ENCODE measurements around the gene TOMM20. TPM values are rescaled to one million over a fixed set of nuclear protein-coding genes. Genes with fewer than 3 reads are reported as not detected.

The TOMM20 gene
- total and polyA plus RNA-seq, 2 of the 8 experiments (the other 6 are each of a cell fraction or from before 2014, with no cell fraction given) = 71.4 to 168 TPM

- CTCF ChIA-PET (ENCODE audit: partially characterized antibody) = interaction anchor here (0.8 to 2.3 kb wide), 4 partner anchors 11 to 18 kb away, joined by 3 to 7 read pairs (median 5); no protein-coding TSS in a partner anchor
- no peak overlapping the region for H4K91ac ChIP-seq (replicated peaks; ENCODE audit: insufficient read length, low read length)
- H3K9ac ChIP-seq (replicated peaks in 1 of 4; ENCODE audit: extremely low read depth in 1 of 4, low read depth in 3 of 4, low read length in 3 of 4) = no peak overlapping the region; a peak in 1 of 7 replicates
- peaks cover 0 to 30% of the 10 kb centered on the region in 2 experiments; a peak in 2 of 4 replicates for H3K79me2 ChIP-seq (ENCODE audit: control insufficient read depth in 1 of 2, insufficient read depth in 2 of 2, low read length in 2 of 2)
- no peaks in the 10 kb centered on the region for H3K27me3 ChIP-seq (replicated peaks in 1 of 4; ENCODE audit: control insufficient read depth in 3 of 4, extremely low read depth in 1 of 4, insufficient read depth in 3 of 4, low read length in 3 of 4)
- no peak overlapping the region for H3K14ac ChIP-seq (ENCODE audit: insufficient read length)
- H3K56ac ChIP-seq (replicated peaks; ENCODE audit: insufficient read length, low read depth, low read length) = no peak overlapping the region
- no peak overlapping the region for H2AK5ac ChIP-seq (ENCODE audit: low read depth, low read length)
- no peak overlapping the region for H2BK5ac ChIP-seq (ENCODE audit: low read depth, low read length)
- DNase-seq (ENCODE audit: low read depth in 1 of 2, low spot score in 2 of 2) (no peak), FAIRE-seq (no peak)
- no peak overlapping the region for H3K4ac ChIP-seq (replicated peaks; ENCODE audit: insufficient read length, low read depth, low read length)
- H3K79me1 ChIP-seq (ENCODE audit: low read depth, low read length) = no peaks in the 10 kb centered on the region; the same call in 1 of the 2 replicates
- no peaks in the 10 kb centered on the region for H3K9me3 ChIP-seq (ENCODE audit: insufficient read depth in 2 of 2, low read depth in 1 of 2, low read length in 1 of 2)
- no peak overlapping the region for H2AFZ ChIP-seq (ENCODE audit: low read length)
- H2BK20ac ChIP-seq (ENCODE audit: low read length) = no peak overlapping the region
- H3K23ac ChIP-seq (ENCODE audit: insufficient read length) = no peak overlapping the region
- H3K36me3 ChIP-seq (ENCODE audit: control insufficient read depth in 2 of 4, insufficient read depth in 4 of 4, low read length in 3 of 4) = peaks cover 17 to 58% (median 43%) of the 10 kb centered on the region in 4 experiments
- no peak overlapping the region for H4K5ac ChIP-seq (ENCODE audit: insufficient read length, low read depth, low read length)
- no peak overlapping the region for H2BK15ac ChIP-seq (ENCODE audit: low read length)
- POLR2A ChIA-PET (ENCODE audit: partially characterized antibody) = interaction anchor here (0.6 to 2.3 kb wide), 8 partner anchors 10 to 1444 kb away, joined by 3 to 18 read pairs (median 4); no protein-coding TSS in a partner anchor
- H3K4me1 ChIP-seq (replicated peaks in 1 of 4; ENCODE audit: control insufficient read depth in 3 of 4, insufficient read depth in 4 of 4, low read length in 3 of 4) = peaks cover 0 to 4% (median 1%) of the 10 kb centered on the region in 4 experiments; a peak in 4 of 7 replicates
- no peak overlapping the region for H3K18ac ChIP-seq (ENCODE audit: extremely low read depth, low read length)
- no peak overlapping the region for H3K4me3 ChIP-seq (ENCODE audit: extremely low read depth in 1 of 4, insufficient read depth in 2 of 4, low read depth in 3 of 4, low read length in 4 of 4)
- WGBS, 2 experiments (ENCODE audit: extremely low coverage in 1 of 2, insufficient coverage in 1 of 2, insufficient read length in 1 of 2, insufficient replicate concordance in 2 of 2, low coverage in 1 of 2, low lambda C conversion rate in 2 of 2, missing lambda C conversion rate in 1 of 2) = 95% methylated on average over 4 of the region's 4 CpGs; no CpG with 5 or more reads in 1 of the 2 experiments
- H3K27ac ChIP-seq (ENCODE audit: low read depth, low read length) = no peak overlapping the region
- no peak overlapping the region for H2BK12ac ChIP-seq (ENCODE audit: low read depth, low read length)
- H4K20me1 ChIP-seq (replicated peaks in 1 of 2; ENCODE audit: control insufficient read depth in 1 of 2, insufficient read depth in 2 of 2, low read length in 2 of 2) = peaks cover 0 to 4% of the 10 kb centered on the region in 2 experiments
- H2BK120ac ChIP-seq (replicated peaks; ENCODE audit: low read depth, low read length) = no peak overlapping the region
- H4K8ac ChIP-seq (ENCODE audit: extremely low read depth, insufficient read depth, low read length) = no peak overlapping the region
- no peak overlapping the region for H3K4me2 ChIP-seq (ENCODE audit: insufficient read depth in 1 of 2, low read depth in 2 of 2, low read length in 2 of 2)
- peaks cover 6% of the 10 kb centered on the region for H3K23me2 ChIP-seq (ENCODE audit: low read depth, low read length)
- no peak for TF ChIP-seq HDAC2 (IDR thresholded peaks at IDR 0.05; ENCODE audit: borderline replicate concordance in 1 of 2, low read depth in 2 of 2, low read length in 2 of 2)
- TF ChIP-seq SP1 (IDR thresholded peaks at IDR 0.05; ENCODE audit: low read depth, low read length) = no peak
- no peak for TF ChIP-seq E2F6 (IDR thresholded peaks at IDR 0.05)
- TF ChIP-seq TAF7 (optimal IDR thresholded peaks at IDR 0.05; ENCODE audit: borderline replicate concordance, low read depth, low read length) = no peak
- no peak for TF ChIP-seq CBX8 (IDR thresholded peaks at IDR 0.05; ENCODE audit: borderline replicate concordance, low read depth, low read length)
These were observed 28.5 kb upstream of the TOMM20 start for GRCh38 chr1:235157150-235157549.

Data from H1 (cell line).